NCI-H146 treated with DMSO at 0.1 percent for 48 hours (cell line): ENCODE data around the gene ATP2B3.
"Not testable (repeated sequence)": the region's sequence is repeated elsewhere in the genome, so short reads cannot be mapped to it uniquely, and the experiment has no call there.

Experiments used
- DNase-seq: peaks from one replicate; lab custom pipeline; 2025; ENCODE audit not compliant: unreplicated experiment; lab: John Stamatoyannopoulos, UW

ATP2B3 gene

DNA sequence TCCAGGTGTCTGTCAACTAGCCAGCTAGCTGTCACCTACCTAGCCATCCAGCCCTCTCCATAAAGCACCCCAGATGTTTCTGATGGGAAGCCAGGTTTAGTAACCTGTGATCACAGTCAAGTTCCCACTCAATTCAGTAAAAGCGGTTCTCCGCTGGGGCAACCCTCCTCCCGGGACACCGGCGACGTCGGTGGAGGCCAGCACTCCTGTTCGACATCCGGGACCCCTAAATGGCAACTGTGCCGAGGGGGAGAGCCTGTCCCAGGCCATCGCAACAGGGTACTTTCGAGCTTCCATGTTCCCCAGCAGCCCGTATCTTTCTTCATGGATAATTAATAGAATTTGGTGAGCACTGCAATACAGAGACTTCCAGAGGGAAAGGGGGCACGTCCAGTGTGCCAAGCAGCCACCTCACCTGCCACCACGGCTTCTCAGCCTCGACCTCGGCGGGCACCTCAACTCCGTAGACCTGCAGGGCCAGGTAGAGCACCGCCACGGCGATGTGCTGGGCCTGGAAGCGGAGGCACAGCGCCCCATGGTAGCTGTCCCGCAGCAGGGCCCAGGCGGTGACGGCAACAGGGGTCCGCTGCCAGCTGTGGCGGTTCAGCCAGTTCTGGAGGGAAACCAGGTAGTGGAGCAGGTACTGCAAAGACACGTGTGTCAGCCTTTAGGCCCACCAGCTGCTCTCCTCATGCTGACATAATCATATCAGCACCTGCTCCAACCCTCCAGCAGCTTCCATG lies 74.8 kb downstream of the ATP2B3 start:
- DNase-seq: no peak

DNA sequence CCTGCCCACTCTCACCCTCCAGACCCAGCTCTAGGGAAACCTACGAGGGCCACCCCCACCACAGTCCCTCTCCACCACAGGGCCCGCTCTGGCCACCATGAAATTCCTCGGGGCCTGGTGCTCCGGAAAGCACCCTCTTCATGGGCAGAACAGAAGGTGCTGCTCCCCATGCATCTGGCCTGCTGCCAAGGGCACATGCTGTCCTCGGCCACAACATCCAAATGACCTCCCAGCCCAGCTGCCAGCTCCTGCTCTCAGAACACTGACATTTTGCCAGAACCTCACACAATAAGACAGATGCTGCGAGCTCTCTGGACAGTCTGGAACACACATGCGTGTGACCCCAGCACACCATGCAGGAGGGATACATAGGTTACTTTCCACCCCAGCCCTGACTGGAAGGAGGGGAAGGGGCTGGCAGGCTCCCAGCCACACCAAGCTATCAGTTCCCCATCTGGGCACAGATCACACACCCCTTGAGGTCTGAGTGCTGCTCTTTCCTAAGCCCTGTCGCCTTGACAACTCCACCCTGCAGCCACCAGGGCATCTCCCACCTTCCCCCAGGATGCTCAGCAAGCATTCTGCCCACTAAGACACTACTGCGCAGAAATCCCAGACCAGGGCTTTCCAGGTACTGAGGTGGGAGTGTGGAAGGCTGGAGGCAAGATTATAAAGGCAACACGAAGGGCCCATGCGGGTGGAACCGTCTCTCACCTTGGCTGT lies 75.7 kb downstream of the ATP2B3 start:
- DNase-seq: no peak

DNA sequence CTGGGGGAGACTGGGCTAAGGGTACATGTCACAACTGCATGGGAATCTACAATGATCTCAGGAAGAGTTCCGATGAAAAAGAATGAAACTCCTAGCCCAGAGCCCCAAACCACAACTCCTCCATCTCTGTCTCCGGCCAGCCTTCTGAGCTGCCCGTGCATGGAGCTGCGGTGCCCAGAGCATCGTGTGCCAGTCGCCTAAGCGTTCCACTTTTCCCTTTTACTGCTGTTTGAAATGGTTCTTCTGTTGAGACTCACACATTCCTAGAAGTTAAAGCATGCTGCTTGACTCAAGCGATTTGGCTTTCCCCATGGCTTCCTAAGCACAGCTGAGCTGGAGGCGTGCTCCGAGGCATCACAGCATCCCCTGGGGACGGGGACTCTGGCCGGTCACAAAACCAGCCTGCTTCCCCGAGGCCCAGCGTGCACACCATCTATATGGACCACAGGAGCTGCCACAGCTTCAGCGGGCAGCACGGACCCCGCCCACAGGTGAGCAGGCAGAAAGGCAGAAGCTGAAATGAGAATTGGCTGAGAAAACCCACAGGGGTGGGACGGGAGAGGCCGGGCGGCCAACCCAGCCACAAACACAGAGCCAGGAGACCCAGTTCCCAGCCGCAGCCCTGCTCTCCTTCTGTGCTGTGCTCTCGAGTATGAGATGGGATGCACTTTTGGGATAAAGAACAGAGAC lies 76.5 kb downstream of the ATP2B3 start:
- no peak for DNase-seq

DNA sequence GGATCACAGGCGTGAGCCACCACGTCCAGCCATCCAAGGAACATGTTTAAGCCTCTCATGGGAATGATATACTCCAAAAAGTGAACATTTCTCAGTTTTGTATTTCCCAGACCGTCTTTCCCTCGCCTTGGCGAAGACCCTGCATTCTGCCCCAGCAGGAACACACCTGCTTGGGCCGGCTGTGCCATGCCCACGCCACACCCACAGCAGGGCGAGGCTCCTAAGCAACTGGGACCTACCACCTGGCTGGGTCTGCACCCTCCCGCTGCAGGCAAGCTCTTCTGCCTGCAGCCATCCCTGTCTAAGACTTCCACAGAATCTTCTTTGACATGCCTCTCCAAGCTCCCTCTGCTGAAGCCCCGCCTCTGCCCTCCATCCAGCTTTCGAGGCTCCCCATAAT lies 77.9 kb downstream of the ATP2B3 start:
- DNase-seq: no peak

DNA sequence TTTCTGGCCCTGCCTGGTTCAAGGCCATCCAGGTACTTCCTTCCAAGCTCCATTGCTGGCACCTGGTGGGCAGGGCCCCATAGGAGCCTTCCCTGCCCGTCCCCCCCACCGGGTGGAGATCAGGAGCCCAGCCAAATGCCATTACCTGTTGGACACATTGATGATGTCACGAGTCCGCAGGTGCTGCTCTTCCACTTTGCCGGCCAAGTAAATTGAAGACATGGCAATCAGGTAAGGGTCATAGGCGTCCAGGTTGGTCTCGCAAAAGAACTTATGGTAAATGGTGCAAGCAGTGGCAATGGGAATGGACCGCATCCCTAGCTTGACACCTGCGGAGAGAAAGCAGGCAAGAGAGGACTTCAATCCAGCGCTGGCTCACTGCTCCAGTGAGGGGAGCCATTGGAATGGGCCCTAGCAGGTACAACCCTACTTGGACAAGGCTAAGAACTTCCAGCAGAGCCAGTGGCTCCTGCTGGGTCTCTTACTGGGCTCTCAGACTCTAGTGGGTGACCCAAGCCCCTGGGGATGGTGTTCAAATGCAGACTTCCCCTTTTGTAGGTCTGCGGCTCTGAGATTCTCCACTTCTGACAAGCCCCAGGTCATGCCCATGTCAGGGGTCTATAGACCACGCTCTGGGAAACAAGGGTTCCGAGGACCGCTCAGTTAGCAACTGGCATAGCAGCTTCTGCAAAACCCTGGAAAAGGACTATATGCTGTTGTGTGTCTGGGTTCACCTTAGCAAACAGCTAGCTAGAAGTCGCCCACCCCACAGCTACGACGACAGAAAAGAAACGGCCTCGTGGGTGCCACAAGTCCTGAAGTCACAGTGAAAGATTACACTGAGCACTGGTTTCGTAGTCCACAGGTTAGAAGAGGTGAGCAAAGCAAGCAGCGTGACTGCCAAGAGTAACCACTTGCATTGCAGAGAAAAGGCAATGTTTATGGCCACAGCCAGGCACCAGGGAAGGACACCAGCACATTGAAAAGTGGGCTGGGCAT lies 78.7 kb downstream of the ATP2B3 start:
- DNase-seq: no peak

DNA sequence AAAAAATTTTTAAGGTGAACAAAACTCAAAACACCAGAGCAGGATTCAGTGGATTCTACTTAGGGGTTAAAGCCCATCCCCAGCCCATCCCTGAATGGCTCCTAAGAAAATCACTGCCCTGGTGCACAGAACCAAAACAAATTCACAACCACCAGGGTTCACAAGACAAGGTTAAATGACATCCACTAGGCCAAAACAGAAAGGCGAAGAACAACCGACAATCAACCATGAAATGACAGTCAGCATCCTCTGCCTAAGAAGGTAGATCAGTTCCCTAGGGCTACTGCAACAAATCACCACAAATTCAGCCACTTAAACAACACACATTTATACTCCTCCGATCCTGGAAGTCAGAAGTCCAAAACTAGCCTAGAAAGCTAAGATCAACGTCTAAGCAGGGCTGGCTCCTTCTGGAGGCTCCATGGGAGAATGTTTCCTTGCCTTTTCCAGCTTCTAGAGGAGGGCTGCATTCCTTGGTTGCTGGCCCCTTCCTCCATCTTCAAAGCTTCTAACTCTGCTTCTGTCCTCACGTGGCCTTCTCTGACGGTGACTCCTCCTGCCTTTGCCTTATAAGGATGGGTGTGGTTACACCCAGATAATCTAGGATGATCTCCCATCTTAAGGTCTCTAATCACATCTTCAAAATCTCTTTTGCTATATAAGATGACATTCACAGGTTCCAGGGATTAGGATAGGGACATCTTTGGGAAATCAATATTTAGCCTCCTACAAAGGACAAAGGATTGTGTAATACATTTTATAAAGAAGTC lies 79.7 kb downstream of the ATP2B3 start:
- no peak for DNase-seq

DNA sequence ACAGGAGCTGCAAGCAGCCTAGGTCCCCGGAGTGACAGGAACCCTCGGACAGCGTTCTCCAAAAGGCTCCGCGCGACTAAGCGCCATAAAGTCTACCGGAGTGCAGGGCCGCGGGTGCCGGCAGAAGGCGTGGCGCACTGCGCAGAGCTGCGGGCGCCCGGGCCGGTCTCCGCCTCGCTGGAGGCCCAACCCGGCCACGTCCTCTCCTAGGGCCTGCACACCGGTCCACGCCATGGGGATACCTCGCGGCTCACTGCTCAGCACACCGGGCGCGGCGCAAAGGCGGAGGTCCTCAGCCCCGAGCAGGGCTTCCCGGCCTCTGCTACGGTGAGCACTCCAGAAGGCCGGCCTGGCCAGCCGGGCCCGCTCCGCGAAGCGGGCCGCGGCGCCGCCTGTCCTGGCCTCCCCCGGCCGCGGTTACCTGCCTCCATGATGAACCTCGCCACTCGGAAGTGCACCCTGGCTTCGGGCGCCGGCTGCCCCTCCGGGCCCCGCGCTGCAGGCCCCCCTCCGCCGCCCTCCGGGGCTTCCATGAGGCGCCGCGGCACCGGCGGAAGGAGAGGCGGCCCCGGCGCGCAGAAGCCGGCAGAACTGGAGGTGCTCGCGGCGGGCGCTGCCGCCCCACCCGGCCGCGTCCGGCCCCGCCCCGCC lies 81.2 kb downstream of the ATP2B3 start, which contains the start of gene CCNQ:
Gene CCNQ (minus strand): TSS at position 599 of the 651 bp plus-strand sequence. CDS start 66 bp downstream, at position 533.
- no peak for DNase-seq

DNA sequence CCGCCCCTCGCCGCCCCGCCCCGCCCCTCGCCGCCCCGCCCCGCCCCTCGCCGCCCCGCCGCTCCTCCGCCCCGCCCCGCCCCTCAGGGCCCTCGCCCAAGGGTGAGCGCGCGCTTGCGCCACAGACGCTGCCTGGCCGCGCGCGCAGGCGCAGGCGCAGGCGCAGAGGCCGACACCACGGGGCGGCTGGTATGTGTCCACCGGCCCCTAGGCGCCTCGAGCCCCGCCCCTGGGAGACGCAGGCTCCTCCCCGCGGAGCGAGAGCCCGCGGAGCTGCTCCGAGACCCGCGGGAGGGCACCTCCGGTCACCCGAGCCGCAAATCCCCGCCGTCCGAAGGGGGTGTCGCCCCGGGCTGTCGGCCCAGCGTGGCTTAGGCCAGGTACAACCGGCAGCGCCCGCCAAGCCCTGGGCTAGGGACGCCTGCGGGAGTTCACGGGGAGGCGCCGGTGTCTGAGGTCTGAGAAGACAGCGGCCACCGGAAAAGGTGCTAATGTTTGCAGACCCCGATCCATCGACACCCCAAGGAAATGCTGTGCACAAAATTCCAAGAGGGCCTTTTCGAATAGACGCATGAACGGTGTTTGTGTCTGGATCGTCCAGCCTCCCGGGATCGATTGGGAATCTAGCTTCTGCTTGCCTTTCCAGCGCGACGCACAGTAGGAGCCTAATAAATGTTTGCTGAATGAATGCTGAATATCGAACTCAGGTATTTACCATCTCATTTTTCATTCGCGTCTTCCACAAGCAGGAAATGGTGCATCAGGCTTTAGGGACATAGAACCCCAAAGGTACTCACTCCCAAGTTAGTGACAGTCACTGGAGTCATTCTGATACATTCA lies 82.0 kb downstream of the ATP2B3 start:
- peak; percentile 42 for DNase-seq

DNA sequence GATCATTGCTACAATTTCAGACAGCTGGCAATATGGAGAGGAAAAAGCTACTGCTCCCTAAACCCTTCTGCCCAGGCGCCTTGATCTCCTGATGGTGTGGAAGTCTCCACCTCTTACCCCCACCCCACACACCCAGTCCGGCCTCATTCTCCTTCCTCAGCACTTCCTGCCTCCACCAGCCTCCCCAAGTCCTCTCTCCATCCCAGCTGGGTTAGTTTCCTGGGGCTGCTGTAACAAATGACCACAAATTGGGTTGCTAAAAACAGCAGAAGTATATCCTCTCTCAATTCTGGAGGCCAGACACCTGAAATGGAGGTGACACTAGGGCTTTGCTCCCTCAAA lies 82.6 kb downstream of the ATP2B3 start:
- DNase-seq: no peak

DNA sequence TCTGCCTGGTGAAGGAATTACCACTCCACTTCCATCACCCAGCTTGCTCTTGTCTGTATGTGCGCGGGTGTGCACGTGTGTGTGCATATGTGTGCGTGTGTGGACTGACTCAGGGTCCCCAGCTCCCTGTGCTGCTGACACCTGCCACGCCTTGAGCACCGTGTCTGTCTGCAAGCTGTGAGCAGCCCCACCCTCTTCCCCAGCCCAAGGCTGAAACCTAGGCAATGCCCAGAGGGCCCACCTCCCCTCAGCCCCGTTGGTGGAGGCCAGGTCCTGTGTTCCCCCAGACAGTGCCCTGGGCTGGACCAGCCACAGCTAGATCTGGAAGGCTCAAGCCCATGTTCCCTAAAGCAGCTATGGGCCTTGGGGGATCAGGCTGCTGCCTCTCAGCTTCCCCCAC lies 83.5 kb downstream of the ATP2B3 start:
- no peak for DNase-seq

DNA sequence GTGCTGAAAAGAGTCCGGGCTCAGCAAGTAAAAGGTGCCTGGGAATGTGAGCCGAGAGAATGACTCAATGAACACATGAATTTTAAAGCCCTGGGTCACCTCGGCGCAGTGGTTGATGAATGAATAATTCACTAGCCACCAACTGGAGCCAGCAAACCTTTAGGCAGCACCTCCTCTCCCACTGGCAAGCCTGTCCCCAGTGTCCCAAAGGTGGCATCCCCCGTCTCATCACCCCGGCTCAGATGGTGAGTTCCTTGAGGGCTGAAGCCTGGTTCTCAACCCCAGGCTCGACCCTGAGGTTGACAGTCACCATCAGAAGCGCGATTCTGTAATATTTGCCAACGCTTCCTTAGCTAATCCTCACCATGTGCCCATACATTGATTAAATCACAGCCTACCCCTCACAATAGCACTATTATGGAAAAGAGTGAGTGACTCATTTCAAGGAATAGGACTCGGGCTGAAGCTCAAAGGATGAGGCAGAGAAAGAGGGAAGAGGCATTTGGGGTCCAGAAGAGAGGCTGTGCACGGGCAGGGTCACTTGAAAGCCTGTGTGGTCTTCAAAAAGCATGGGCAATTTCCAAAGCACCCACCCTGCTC lies 84.2 kb downstream of the ATP2B3 start:
- DNase-seq: no peak

DNA sequence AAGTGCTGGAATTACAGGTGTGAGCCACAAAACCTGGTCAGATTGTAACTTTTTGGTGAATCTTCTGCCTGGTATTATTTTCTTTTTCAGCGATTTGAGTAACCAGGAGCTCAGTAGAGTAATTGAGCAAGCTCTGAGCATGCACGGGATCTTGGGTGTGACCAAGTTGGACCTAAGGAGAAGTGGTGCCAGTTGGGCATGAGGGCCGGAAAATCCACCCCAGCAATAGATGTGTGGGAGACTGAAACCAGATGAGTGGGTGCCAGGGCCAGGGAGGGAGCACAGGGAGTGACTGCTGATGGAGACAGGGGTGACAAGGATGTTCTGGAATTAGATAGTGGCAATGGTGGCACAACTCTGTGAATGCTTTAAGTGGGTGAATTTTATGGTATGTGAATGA lies 85.2 kb downstream of the ATP2B3 start:
- DNase-seq: no peak

DNA sequence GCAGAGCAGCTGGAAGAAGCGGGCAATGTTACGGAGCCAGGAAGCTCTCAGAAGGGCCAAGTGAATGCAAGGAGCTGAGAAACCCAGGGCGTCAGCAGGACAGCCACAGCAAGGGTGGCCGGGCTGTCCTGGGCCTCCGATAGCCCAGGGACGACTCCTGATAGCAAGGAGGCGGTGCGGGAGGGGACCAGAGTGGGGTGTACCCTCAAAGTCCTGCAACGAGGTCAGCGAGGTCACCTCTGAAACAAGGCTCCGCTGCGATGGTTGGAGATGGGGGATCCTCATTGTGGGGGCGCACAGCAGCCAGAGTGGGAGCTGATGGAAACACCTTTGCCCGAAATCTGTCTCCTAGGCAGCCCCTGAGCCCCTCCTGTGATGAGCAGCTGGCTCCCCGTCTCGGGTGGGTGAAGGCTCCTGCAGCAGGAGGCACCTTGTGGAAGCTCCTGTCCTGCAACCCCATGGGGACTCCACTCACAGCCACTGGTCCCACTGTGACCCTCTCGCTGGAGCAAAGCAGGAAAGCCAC lies 85.8 kb downstream of the ATP2B3 start:
- DNase-seq: no peak

DNA sequence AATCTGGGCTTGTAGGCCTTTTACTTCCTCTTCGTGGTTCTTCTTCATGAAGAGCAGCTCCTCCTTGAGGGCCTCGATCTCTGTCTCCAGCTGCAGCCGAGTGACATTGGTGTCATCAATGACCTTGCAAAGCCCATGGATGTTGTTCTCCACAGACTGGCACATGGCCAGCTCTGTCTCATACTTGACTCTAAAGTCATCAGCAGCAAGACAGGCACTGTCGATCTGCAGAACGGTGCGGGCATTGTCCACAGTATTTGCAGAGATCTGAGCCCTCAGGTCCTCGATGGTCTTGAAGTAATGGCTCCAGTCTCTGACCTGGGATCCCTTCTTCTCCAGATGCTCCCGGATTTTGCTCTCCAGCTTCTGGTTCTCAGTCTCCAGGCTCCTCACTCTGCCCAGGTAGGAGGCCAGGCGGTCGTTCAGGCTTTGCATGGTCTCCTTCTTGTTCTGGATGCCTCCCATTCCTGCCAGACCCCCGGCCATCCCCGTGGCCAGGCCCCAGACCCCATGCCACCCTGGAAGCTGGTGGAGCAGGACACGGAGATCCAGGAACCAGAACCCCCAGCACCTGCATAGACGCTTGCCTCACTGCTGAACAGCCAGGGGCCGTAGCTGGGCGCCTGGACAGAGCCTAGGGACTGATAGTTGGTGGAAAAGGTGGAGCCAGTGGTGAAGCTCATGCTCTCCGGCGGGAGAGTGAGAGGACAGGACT lies 87.4 kb downstream of the ATP2B3 start:
- not testable (repeated sequence) for DNase-seq

DNA sequence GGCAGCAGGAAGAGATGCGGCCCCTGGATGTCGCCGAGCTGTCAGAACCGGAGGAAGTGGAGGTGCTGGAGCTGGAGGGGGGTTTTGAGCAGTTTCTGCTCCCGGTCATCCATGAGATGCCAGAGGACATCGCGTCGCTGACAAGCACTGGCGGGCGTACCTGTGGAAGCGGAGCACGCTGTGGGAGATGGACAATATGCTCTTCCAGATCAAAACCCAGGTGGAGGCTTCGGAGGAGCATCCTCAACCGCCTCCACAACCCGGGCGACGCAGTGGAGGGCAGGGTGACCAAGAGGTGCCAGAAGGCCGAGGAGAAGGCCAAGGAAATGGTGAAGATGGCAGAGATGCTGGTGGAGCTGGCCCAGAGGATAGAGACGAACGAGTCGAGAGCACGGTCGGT lies 89.1 kb downstream of the ATP2B3 start:
- no peak for DNase-seq

DNA sequence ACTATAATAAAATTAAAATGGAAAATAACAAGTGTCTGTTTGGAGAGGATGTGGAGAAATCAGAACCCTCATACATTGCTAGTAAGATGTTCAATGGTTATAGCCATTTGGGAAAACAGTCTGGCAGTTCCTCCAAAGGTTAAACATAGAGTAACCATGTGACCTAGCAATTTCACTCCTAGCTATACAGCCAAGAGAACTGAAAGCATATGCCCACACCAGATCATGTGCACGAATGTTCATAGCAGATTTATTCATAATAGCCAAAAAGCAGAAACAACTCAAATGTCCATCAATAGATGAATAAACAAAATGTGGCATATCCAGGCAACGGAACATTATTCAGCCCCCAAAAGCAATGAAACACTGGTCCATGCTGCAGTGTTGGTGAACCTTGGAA lies 90.9 kb downstream of the ATP2B3 start:
- no peak for DNase-seq

DNA sequence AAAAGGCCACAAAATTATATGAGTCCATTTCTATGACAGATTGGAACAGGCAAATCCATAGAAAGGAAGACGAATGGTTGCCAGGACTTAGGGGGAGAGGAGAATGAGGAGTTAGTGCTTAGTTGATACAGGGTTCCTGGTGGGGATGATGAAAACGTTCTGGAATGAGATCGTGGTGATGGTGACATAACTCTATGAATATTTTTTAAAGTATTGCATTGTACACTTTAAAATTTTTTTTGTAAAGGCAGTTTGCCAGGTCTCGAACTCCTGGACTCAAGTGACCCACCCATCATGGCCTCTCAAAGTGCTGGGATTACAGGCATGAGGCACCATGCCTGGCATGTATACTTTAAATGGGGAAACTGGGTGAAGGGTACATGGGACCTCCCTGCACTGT lies 91.4 kb downstream of the ATP2B3 start:
- no peak for DNase-seq
